Right atrium auricular region (tissue), 2 donors: Measurements from ENCODE around the gene RUVBL1. TPM values are rescaled to one million over a fixed set of nuclear protein-coding genes. Genes with fewer than 3 reads are reported as not detected.

ENCODE experiments used
- DNase-seq: peaks from one replicate; pipeline ENCODE4 v3.0.0-alpha.2; 2019; ENCODE audit warnings: low spot score
- H3K27ac ChIP-seq, 2 donors: fragments of 200-600 bp; sonication (generic); 1 replicate in 1 of 2; 2 replicates in 1 of 2; pipeline ENCODE4 v1.5.1; 2016 to 2019
- H3K27me3 ChIP-seq, 2 donors: fragments of 200-600 bp; sonication (generic); one replicate each; pipeline versions ENCODE4 v1.5.1 to v1.6.0; 2017 to 2019
- H3K36me3 ChIP-seq: fragments of 200-600 bp; sonication (generic); one replicate; pipeline ENCODE4 v1.5.1; 2016
- H3K4me1 ChIP-seq, 2 donors: fragments of 200-600 bp; sonication (generic); one replicate each; pipeline versions ENCODE4 v1.5.1 to v1.6.0; 2017 to 2019
- H3K4me3 ChIP-seq, 2 donors: fragments of 200-600 bp; sonication (generic); 1 replicate in 1 of 2; 2 replicates in 1 of 2; pipeline ENCODE4 v1.5.1; 2017 to 2019; ENCODE audit warnings: mild to moderate bottlenecking in 1 of 2, moderate library complexity in 1 of 2
- H3K9me3 ChIP-seq, 2 donors: fragments of 200-600 bp; sonication (generic); one replicate each; pipeline ENCODE4 v1.5.1; 2019
- CTCF ChIP-seq, 2 donors: fragments of 200-600 bp; sonication (generic); IDR thresholded peaks; one replicate each; pipeline ENCODE4 v1.5.1; 2019; ENCODE audit warnings: antibody characterized with exemption in 2 of 2
- total RNA-seq, 2 donors: library from RNA; depleted of rRNA; stranded (reverse); fragments of >200 nt; gene quantifications; one replicate each; pipeline ENCODE4 v1.1.0, GENCODE V29; 2016

The RUVBL1 gene
- total RNA-seq, 2 donors from 2014 or later, result 20.9 to 31.0 TPM

- H3K27ac ChIP-seq, result no peak overlapping the region
- H3K4me3 ChIP-seq, result no peak overlapping the region
- no peaks in the 10 kb centered on the region for H3K27me3 ChIP-seq
- H3K4me1 ChIP-seq, result no peaks in the 10 kb centered on the region
- H3K36me3 ChIP-seq, result no peaks in the 10 kb centered on the region
- no peak for DNase-seq
- no peak for TF ChIP-seq CTCF (IDR thresholded peaks at IDR 0.05)
- H3K9me3 ChIP-seq, result no peaks in the 10 kb centered on the region
Measured at GRCh38 chr3:128040660-128041059, 83.0 kb downstream of the RUVBL1 start.

GRCh38 chr3:128040041-128040440, 83.6 kb downstream of the RUVBL1 start:
- no peaks in the 10 kb centered on the region for H3K36me3 ChIP-seq
- no peaks in the 10 kb centered on the region for H3K27me3 ChIP-seq
- no peak for TF ChIP-seq CTCF (IDR thresholded peaks at IDR 0.05)
- DNase-seq, result no peak
- H3K4me1 ChIP-seq, result no peaks in the 10 kb centered on the region
- H3K9me3 ChIP-seq, result no peaks in the 10 kb centered on the region
- no peak overlapping the region for H3K27ac ChIP-seq
- H3K4me3 ChIP-seq, result no peak overlapping the region

DNA sequence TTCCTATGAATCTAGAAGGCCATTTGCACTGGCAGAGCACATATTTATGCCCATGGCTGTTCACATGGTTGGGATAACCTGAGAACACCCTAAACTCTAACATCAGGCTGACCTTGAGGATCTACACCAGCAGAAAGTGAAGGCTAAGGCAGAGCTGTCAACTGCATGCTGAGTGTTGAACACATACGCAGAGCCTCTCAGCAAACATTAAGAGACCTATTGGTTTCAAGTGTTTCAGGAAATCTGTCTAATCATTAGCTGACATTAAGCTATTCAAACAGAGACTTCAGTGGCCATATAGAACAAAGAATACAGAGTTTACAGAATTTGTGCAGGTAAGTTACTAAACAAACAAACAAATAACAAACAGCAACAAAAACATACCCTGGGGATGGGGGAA, 87.5 kb downstream of the RUVBL1 start:
- Histone ChIP-seq H3K4me3 (no peak overlapping the region), H3K9me3 (no peaks in the 10 kb centered on the region), H3K4me1 (no peaks in the 10 kb centered on the region), H3K27ac (no peak overlapping the region), H3K27me3 (no peaks in the 10 kb centered on the region), H3K36me3 (no peaks in the 10 kb centered on the region)
- DNase-seq, result no peak
- TF ChIP-seq CTCF (IDR thresholded peaks at IDR 0.05), result no peak

DNA sequence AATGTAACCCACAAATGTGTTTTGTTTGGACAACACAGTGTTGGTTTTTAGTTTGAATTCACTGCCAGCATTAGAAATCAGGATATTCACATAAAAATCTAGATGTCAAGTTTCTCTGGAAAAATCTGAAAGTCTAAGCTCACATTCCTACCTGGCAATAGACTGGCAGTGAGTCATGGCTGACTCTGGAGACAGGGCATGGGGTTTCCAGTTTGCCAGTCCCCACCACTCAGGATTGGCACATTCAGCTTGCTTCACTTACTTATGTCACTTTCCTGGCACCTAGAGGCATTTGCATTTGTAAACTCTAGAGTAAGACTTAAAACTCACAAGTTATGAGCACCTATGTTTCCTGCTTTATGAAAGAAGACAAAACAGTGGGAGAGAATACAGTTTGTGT, 90.5 kb downstream of the RUVBL1 start:
- no peak for DNase-seq

More for the DNA sequence above, 90.5 kb downstream of the RUVBL1 start:
- no peaks in the 10 kb centered on the region for H3K4me1 ChIP-seq
- H3K27ac ChIP-seq, result no peak overlapping the region
- no peaks in the 10 kb centered on the region for H3K27me3 ChIP-seq
- no peak overlapping the region for H3K4me3 ChIP-seq
- H3K36me3 ChIP-seq, result no peaks in the 10 kb centered on the region
- H3K9me3 ChIP-seq, result no peaks in the 10 kb centered on the region
- no peak for TF ChIP-seq CTCF (IDR thresholded peaks at IDR 0.05)

Other genes with a start within 250 kb of the RUVBL1 start
- gene KBTBD12, start 208.6 kb downstream of the RUVBL1 start, total RNA-seq, result 1 to 10 TPM; 1.5 to 4.4 TPM
- gene SEC61A1, start 71.4 kb downstream of the RUVBL1 start, total RNA-seq, result 100 to 1,000 TPM in 1 of 2 donors, 10 to 100 TPM in 1; 74.5 to 109 TPM
- 10 to 100 TPM; 15.7 to 18.0 TPM for gene EEFSEC, start 29.7 kb upstream of the RUVBL1 start, total RNA-seq